Natural killer cell (primary cell): ENCODE measurements around the gene API5. TPM values are rescaled to one million over a fixed set of nuclear protein-coding genes. Genes with fewer than 3 reads are reported as not detected.

Source experiments
- ATAC-seq, 3 donors: fragments of 150-1000 bp in 2 of 3; fragments of 200-7000 bp in 1 of 3; cut with Tn5 transposase; 1 replicate in 1 of 3; 2 replicates in 2 of 3; pipeline ENCODE4 v1.10.0; 2021; ENCODE audit warnings: mild to moderate bottlenecking in 2 of 3, moderate library complexity in 2 of 3
- DNase-seq, 2 donors: peaks; one replicate each; pipeline versions ENCODE4 v3.0.0 to v3.0.0-alpha.2; 2013 to 2021; ENCODE audit warnings: mixed read lengths in 1 of 2
- H3K27ac ChIP-seq: one replicate; pipeline ENCODE4 v1.5.1; 2013; ENCODE audit warnings: mild to moderate bottlenecking, low read length
- H3K27me3 ChIP-seq: one replicate; pipeline ENCODE4 v1.6.1; 2013; ENCODE audit warnings: low read length; ENCODE audit not compliant: control insufficient read depth, insufficient read depth
- H3K36me3 ChIP-seq: one replicate; pipeline ENCODE4 v1.6.1; 2013; ENCODE audit warnings: low read length; ENCODE audit not compliant: control insufficient read depth, insufficient read depth
- H3K4me1 ChIP-seq: one replicate; pipeline ENCODE4 v1.6.1; 2013; ENCODE audit warnings: low read length; ENCODE audit not compliant: control insufficient read depth, insufficient read depth
- H3K4me3 ChIP-seq: one replicate; pipeline ENCODE4 v1.5.1; 2013; ENCODE audit warnings: low read length
- H3K9me3 ChIP-seq: one replicate; pipeline ENCODE4 v1.6.1; 2013; ENCODE audit warnings: low read length; ENCODE audit not compliant: control insufficient read depth, insufficient read depth
- H3K27ac Mint-ChIP-seq, 2 donors: one replicate each; pipeline ENCODE4 v1.8.0; 2022; ENCODE audit warnings: mild to moderate bottlenecking in 2 of 2, mixed read lengths in 2 of 2, moderate library complexity in 1 of 2
- H3K27me3 Mint-ChIP-seq, 2 donors: one replicate each; pipeline ENCODE4 v1.8.0; 2022; ENCODE audit warnings: low read depth in 2 of 2, mixed read lengths in 2 of 2
- H3K36me3 Mint-ChIP-seq: one replicate; pipeline ENCODE4 v1.8.0; 2022; ENCODE audit warnings: mixed read lengths
- H3K4me1 Mint-ChIP-seq, 2 donors: one replicate each; pipeline ENCODE4 v1.8.0; 2022; ENCODE audit warnings: mixed read lengths in 2 of 2
- H3K4me3 Mint-ChIP-seq: one replicate; pipeline ENCODE4 v1.8.0; 2022; ENCODE audit warnings: mild to moderate bottlenecking, moderate library complexity, mixed read lengths
- H3K9me3 Mint-ChIP-seq, 2 donors: one replicate each; pipeline ENCODE4 v1.8.0; 2022; ENCODE audit warnings: mixed read lengths in 2 of 2
- CTCF ChIP-seq: fragments of 200-600 bp; IDR thresholded peaks from one replicate; pipeline ENCODE4 v1.8.0; 2022; ENCODE audit warnings: antibody characterized with exemption
- WGBS: methylation state at CpG from one replicate; pipeline ENCODE4 v1.1.7; 2013; ENCODE audit warnings: missing lambda C conversion rate; ENCODE audit not compliant: insufficient coverage; 5-methylcytosine and 5-hydroxymethylcytosine counted together
- intact Hi-C: fragments of 100-400 bp; cut with micrococcal nuclease; formaldehyde crosslinking; loops from one replicate; pipeline ENCODE4 v1.14.2; 2022
- total RNA-seq, 4 donors: library from RNA; stranded (reverse); fragments of 120-200 nt in 1 of 4; gene quantifications; one replicate each; pipeline versions ENCODE4 v1.2.3 to v1.2.4, GENCODE V29; 2013 to 2022

API5 gene
- 10 to 100 TPM; 61.9 to 80.4 (median 77.2) TPM for total RNA-seq
- total RNA-seq (2013): 83.0 TPM

GRCh38 chr11:43311791-43312607 lies at the start of gene API5:
Gene API5 (plus strand): TSS chr11:43311996. CDS start chr11:43312128, 132 bp downstream.
- peak; percentile 68 for TF ChIP-seq CTCF
- Mint-ChIP-seq H3K36me3 (no peaks in the 10 kb centered on the region), H3K4me1 (peaks cover 42 to 44% of the 10 kb centered on the region in 2 donors), H3K9me3 (no peaks in the 10 kb centered on the region), H3K4me3 (peak within 1 kb of the TSS; percentile 99), H3K27me3 (no peaks in the 10 kb centered on the region), H3K27ac (peak within 1 kb of the TSS; percentile 93 to 98)
- peak within 1 kb of the TSS; percentile 79 for H3K4me3 ChIP-seq
- H3K27ac ChIP-seq: peak within 1 kb of the TSS; percentile 81
- H3K36me3 ChIP-seq: no peaks in the 10 kb centered on the region
- under 1% methylated on average over 60 of the region's 60 CpGs for WGBS
- ATAC-seq (peak; percentile 94 to 98 (median 94)), DNase-seq (peak; percentile 85 to 96)
- H3K9me3 ChIP-seq: no peaks in the 10 kb centered on the region
- peaks cover 23% of the 10 kb centered on the region for H3K4me1 ChIP-seq
- H3K27me3 ChIP-seq: no peaks in the 10 kb centered on the region
- intact Hi-C loops: loop anchor here (1.0 to 5.0 kb wide), 4 partner anchors 46 to 555 kb away; partner anchors contain the start of gene TTC17

- Mint-ChIP-seq H3K27me3 (peaks cover 0 to 14% of the 10 kb centered on the region in 2 donors), H3K4me3 (no peak overlapping the region), H3K27ac (no peak overlapping the region), H3K4me1 (peaks cover 0 to 5% of the 10 kb centered on the region in 2 donors), H3K9me3 (no peaks in the 10 kb centered on the region), H3K36me3 (no peaks in the 10 kb centered on the region)
- H3K4me3 ChIP-seq: no peak overlapping the region
- H3K27me3 ChIP-seq: no peaks in the 10 kb centered on the region
- H3K27ac ChIP-seq: no peak overlapping the region
- intact Hi-C loops: no loop called here
- DNase-seq (no peak), ATAC-seq (no peak)
- H3K36me3 ChIP-seq: no peaks in the 10 kb centered on the region
- no peaks in the 10 kb centered on the region for H3K9me3 ChIP-seq
- 91% methylated on average over 10 of the region's 10 CpGs for WGBS
- TF ChIP-seq CTCF: no peak
- no peaks in the 10 kb centered on the region for H3K4me1 ChIP-seq
Measured at GRCh38 chr11:43267856-43268580, 43.8 kb upstream of the API5 start.

- no peak overlapping the region for H3K4me3 ChIP-seq
- intact Hi-C loops: no loop called here
- H3K27ac Mint-ChIP-seq: no peak overlapping the region
- H3K27me3 ChIP-seq: no peaks in the 10 kb centered on the region
- no peaks in the 10 kb centered on the region for H3K4me1 ChIP-seq
- ATAC-seq (no peak), DNase-seq (no peak)
- H3K4me3 Mint-ChIP-seq: no peak overlapping the region
- peaks cover 0 to 10% of the 10 kb centered on the region in 2 donors for H3K27me3 Mint-ChIP-seq
- no peaks in the 10 kb centered on the region for H3K9me3 Mint-ChIP-seq
- no peaks in the 10 kb centered on the region for H3K36me3 ChIP-seq
- TF ChIP-seq CTCF: no peak
- no peaks in the 10 kb centered on the region for H3K9me3 ChIP-seq
- no peak overlapping the region for H3K27ac ChIP-seq
- H3K4me1 Mint-ChIP-seq: peaks cover 0 to 5% of the 10 kb centered on the region in 2 donors
- 54% methylated on average over 2 of the region's 2 CpGs for WGBS
- no peaks in the 10 kb centered on the region for H3K36me3 Mint-ChIP-seq
Measured at GRCh38 chr11:43268786-43269185, 43.0 kb upstream of the API5 start.
